DMS114 treated with DMSO at 0.1 percent for 48 hours (cell line): Measurements from ENCODE around the gene IFI30.

Experiments
- DNase-seq: peaks from one replicate; lab custom pipeline; 2025; ENCODE audit not compliant: unreplicated experiment; lab: John Stamatoyannopoulos, UW

The IFI30 gene

GRCh38 chr19:18173572-18174288 is at the start of gene IFI30:
IFI30 (plus strand) TSS chr19:18173813; CDS start chr19:18173842, 29 bp downstream.
- peak; percentile 23 for DNase-seq

DNA sequence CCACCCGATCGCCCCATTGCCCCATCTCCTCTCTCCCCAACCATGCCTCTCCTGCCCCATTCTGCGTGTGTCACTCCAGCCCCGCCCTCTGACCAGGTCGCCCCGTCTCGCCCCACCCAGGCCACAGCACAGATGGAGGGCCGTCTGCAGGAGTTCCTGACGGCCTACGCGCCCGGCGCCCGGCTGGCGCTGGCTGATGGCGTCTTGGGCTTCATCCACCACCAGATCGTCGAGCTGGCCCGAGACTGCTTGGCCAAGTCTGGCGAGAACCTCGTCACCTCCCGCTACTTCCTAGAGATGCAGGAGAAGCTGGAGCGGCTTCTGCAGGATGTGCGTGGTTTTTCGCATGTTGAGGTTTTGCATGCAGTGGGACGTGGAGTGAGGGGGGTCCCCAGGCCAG is 49.8 kb upstream of the IFI30 start:
- no peak for DNase-seq

DNA sequence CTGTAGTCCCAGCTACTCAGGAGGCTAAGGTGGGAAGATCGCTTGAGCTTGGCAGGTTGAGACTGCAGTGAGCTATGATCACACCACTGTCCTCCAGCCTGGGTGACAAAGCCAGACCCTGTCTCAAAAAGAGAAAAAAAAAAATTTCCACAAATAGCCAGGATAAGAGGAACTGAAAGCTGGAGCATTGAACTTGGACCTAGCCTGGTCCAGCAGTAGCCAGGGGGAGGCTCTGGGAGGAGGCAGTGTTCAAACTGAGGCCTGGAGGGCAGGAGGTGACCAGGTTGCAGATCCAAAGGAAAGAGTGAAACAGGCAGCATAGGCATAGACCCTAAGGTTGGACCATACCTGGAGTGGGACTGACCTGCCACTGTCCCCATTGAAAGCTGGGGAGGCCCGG is 47.5 kb upstream of the IFI30 start:
- no peak for DNase-seq

GRCh38 chr19:18128044-18128443 is 45.6 kb upstream of the IFI30 start:
- no peak for DNase-seq

GRCh38 chr19:18128805-18129204 is 44.8 kb upstream of the IFI30 start:
- no peak for DNase-seq

- DNase-seq: no peak
Measured at GRCh38 chr19:18130523-18131242, 42.9 kb upstream of the IFI30 start.

DNA sequence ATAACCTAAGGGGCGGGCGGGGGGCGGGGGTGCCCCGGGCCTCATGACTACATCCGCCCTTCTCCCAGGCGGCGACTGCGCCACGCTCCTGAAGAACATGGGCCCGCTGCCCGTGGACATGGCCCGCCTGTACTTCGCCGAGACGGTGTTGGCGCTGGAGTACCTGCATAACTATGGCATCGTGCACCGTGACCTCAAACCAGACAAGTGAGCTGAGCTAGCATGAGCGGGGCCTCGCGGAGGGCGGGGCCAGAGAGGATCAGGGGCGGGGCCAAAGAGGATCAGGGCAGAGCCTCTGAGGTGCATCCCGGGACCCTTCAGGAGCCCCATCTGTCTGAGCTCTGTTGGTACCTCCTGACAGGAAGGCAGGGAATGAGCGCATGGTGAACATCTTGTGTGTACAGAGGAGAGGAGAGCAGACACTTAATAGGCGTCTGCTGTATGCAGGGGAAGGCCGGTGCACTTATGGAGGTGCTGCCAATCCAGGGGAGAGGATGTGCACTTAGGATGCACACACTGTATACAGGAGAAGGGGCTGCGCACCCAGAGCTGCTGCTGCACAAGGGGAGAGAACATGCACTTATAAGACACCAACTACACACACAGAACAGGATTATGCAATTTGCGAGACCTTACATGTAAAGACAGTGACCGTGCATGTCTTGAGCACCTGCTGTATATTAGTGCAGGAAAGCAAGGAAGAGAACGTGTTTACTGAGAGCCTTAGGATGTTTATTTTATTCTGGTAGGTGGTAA is 41.6 kb upstream of the IFI30 start:
- no peak for DNase-seq

GRCh38 chr19:18135712-18136584 is 37.7 kb upstream of the IFI30 start:
- no peak for DNase-seq

DNA sequence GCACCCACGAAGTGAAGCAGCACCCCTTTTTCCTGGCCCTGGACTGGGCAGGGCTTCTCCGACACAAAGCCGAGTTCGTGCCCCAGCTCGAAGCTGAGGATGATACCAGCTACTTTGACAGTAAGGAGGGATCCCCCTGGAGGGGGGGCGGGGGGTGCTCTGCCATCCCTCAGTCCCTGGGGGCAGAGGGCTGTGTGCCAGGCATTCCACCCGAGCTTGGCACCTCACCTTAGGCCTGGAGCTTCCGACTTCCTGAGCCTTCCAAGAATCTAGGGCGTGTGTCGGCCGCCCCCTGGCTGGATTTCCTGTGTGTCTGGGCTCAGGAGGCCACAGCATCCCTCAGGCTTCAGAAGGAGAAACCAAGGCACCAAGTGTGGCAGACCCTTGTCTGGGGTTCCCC is 36.4 kb upstream of the IFI30 start:
- no peak for DNase-seq

GRCh38 chr19:18137657-18138339 is 35.8 kb upstream of the IFI30 start:
- DNase-seq: no peak

DNA sequence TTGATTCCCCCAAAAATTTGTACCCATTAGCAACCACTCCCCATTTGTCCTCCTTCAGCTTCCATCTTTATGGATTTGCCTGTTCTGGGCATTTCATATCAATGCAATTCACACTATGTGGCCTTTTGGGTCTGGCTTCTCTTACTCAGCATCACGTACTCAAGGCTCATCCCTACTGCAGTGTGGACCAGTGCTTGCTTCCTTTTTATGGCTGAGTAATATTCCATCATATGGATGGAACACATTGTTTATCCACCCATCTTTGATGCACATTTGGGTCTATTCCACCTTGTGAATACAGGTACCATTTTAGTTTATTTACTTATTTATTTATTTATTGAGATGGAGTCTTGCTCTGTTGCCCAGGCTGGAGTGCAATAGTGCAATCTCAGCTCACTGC is 33.1 kb upstream of the IFI30 start:
- DNase-seq: no peak

DNA sequence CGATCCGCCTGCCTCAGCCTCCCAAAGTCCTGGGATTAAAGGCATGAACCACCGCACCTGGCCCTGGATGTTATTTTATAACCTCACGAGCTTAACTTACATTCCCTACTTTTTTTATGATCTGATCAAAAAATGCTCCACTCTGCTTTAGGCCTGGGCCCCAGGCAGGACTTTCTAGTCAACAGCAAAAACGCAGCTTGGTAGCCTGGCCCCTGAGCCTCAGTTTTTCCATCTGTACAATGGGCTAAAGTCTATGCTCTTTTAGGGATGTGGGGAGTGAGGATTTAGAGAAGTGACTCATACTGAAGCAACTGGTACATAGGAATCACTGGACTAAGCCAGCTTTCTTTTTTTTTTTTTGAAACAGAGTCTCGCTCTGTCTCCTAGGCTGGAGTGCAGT is 32.6 kb upstream of the IFI30 start:
- DNase-seq: no peak

DNA sequence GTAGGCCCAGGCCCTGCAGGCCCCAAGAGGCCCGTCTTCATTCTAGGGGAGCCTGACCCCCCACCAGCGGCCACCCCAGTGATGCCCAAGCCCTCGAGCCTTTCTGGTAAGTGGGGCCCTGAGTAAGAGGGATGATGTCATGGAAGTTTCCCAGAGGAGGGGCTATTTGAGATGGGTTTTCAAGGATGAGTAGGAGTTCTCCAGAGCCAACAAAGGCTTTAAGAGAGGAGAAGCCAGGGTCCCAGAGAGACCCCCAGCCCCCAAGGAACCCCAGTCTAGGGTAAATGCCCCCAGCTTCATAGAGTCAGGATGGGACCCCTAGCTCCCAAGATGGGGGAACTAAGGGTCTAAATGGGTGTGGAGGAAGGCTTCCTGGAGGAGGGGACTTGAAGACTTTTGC is 29.7 kb upstream of the IFI30 start:
- no peak for DNase-seq

DNA sequence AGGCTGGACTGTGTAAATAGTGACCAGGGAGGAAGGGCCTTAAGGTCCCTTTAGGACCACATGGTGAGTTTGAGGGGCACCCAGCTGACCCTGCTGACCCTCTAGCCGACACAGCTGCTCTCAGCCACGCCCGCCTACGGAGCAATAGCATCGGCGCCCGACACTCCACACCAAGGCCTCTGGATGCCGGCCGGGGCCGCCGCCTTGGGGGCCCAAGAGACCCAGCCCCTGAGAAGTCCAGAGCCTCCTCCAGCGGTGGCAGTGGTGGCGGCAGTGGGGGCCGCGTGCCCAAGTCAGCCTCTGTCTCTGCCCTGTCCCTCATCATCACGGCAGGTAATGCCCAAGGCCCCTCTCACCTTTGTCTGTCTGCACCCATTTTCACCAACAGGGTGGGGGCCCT is 29.3 kb upstream of the IFI30 start:
- no peak for DNase-seq

- no peak for DNase-seq
Measured at GRCh38 chr19:18144906-18145305, 28.7 kb upstream of the IFI30 start.

DNA sequence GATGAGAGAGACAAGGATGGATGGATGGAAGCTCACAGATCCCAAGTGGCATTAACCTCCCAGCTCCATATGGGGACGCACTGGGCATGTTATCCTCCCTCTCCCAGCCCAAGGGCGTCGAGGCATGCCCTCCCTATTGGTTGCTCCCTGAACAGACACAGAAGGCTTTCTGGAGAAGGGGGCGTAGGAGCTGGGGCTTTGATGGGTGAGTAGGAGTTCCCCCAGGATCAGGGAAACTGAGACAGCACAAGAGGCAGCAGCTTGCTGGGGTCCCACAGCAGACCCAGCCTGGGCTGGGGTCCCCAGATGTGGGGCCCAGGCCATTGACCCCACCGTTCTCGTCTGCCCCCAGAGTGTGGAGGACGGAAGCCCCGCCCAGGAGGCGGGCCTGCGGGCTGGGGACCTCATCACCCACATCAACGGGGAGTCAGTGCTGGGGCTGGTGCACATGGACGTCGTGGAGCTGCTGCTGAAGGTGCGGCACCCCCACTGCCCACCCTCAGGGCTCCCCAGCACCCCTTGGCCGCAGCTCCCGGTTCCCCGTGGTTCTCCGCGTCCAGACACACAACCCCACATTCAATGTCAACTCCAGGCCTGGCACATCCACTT is 28.1 kb upstream of the IFI30 start:
- no peak for DNase-seq

DNA sequence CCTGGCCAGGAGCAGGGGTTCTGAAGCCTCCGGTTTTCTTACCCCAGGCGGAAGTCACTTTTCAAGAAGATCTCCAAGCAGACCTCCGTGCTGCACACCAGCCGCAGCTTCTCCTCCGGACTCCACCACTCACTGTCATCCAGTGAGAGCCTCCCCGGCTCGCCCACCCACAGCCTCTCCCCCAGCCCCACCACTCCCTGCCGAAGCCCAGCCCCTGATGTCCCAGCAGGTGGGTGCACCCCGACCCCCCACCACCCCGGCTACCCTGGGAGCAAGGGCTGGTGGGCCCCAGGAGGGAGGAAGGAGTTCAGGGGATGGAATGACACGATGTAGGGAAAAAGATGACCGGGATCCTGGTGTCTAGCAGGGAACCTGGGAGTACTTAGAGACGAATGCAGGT is 26.2 kb upstream of the IFI30 start:
- DNase-seq: no peak

GRCh38 chr19:18149596-18149975 is 24.0 kb upstream of the IFI30 start:
- DNase-seq: no peak

- no peak for DNase-seq
Measured at GRCh38 chr19:18150776-18151624, 22.6 kb upstream of the IFI30 start.
